ENCODE results near the gene ZEB2. TPM values are rescaled to one million over a fixed set of nuclear protein-coding genes. Genes with fewer than 3 reads are reported as not detected.
A peak's percentile ranks its signal among the peaks of the same experiment; 100 is the strongest.

The ZEB2 gene
- total and polyA plus RNA-seq, 8 donors, result 10.7 to 161 (median 43.1) TPM

GRCh38 chr2:144496977-144497598 is 22.8 kb downstream of the ZEB2 start:
- peaks cover 0 to 24% (median 6%) of the 10 kb centered on the region in 4 donors for H3K4me1 ChIP-seq
- WGBS, 5 donors, result 84 to 95% (median 91%) methylated on average over 3 of the region's 3 CpGs
- H3K27me3 ChIP-seq, result no peaks in the 10 kb centered on the region
- DNase-seq, result no peak
- H3K36me3 ChIP-seq, result no peaks in the 10 kb centered on the region
- H3K27ac ChIP-seq, result peak overlapping the region in 4 of 5 donors; percentile 17 to 57 (median 40)
- intact Hi-C loops (cut with DNase I; ENCODE audit: low total_unique reads), result no loop called here
- no peak overlapping the region for H3K4me3 ChIP-seq
- TF ChIP-seq EP300 (IDR thresholded peaks at IDR 0.05), result no peak
- TF ChIP-seq POLR2A (IDR thresholded peaks at IDR 0.05), result no peak
- no peak for TF ChIP-seq POLR2AphosphoS5 (IDR thresholded peaks at IDR 0.05)
- TF ChIP-seq, protein P1, sequence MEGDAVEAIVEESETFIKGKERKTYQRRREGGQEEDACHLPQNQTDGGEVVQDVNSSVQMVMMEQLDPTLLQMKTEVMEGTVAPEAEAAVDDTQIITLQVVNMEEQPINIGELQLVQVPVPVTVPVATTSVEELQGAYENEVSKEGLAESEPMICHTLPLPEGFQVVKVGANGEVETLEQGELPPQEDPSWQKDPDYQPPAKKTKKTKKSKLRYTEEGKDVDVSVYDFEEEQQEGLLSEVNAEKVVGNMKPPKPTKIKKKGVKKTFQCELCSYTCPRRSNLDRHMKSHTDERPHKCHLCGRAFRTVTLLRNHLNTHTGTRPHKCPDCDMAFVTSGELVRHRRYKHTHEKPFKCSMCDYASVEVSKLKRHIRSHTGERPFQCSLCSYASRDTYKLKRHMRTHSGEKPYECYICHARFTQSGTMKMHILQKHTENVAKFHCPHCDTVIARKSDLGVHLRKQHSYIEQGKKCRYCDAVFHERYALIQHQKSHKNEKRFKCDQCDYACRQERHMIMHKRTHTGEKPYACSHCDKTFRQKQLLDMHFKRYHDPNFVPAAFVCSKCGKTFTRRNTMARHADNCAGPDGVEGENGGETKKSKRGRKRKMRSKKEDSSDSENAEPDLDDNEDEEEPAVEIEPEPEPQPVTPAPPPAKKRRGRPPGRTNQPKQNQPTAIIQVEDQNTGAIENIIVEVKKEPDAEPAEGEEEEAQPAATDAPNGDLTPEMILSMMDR (IDR thresholded peaks at IDR 0.05), result no peak
- H3K9me3 ChIP-seq, result no peaks in the 10 kb centered on the region

DNA sequence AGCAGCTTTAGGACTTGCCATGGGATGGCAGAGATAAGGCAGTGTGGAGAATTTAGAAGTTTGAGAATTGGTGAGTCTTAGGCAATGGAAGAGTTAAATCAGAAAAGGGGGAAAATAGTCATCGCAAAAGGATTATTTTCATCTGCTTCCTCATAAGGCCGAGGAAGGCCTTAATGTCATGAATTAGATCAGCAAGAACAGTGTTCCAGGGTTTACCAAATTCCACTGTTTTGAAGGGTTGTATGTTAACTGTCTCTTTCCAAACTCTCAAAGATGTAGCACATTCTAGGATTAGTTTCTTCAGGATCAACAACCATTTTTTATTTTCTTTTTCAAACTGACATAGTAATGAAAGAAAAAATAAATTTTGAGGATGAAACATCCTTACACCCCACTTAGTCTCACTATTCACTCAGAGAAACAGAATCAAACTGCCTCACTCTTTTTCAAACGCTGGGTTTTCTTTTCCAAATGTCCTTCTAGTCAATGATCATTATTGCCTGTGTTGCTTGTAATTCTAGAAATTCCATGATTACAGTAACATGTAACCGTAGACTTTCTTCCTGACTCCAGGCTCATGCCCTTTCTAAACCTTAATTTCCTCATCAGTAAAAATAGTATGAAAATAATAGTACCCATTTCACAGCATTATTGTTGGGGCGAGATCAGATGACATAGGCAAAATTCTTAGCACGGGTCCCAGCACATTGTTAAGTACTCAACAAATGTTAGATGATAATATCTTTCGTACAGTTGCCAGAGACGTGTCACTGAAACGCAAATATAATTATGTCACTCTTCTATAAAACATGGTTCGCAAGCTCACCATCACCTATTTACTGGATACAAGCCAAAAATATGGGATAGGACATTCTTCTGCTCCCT is 23.6 kb downstream of the ZEB2 start:
- intact Hi-C loops (cut with DNase I; ENCODE audit: low total_unique reads), result no loop called here
- H3K9me3 ChIP-seq, result no peaks in the 10 kb centered on the region
- H3K27ac ChIP-seq, result peak overlapping the region in 4 of 5 donors; percentile 17 to 57 (median 40)

DNA sequence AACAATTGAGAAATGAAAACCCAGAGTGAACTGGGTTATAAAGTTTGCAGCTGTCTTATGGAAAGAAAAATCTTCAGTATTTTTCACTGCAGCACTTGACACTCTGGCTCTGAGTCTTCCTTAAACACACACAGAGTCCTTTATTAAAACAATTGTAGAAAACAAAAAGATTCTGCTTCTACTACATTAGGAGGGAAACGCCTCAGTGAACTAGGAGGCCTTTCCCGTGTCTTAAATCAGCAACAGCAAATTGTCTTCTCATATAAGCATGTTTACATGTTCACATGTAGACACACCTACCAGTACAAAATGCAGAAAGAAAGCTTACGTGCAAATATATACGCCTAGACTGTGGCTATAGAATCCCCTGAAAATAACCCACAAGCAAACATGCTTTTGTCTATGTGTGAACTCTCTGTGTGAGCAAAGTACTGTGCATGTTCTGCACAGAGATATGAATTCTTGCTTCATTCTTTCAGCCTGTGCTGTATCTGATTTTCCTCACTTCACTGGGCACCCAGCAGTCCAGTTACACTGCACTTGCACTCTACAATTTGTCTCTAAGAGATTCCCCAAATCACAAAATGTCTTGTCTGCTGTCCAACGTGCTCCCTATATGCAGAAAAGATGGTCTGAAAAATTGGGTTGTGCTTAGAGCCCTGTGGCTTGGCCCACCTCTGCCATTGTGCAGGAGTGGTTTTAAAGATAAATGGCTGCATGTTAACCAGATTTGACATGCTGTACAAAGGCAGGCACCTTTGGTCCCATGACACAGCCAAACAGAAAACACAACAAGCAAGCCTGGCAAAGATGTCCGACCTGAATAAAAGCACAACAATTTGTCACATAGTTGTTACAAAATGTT is 24.5 kb downstream of the ZEB2 start:
- no peak for DNase-seq
- H3K27me3 ChIP-seq, result peaks cover 0 to 6% (median 0%) of the 10 kb centered on the region in 3 donors
- H3K27ac ChIP-seq, result peak overlapping the region in 3 of 5 donors; percentile 17 to 57 (median 30)
- no peak for TF ChIP-seq POLR2A (IDR thresholded peaks at IDR 0.05)
- TF ChIP-seq POLR2AphosphoS5 (IDR thresholded peaks at IDR 0.05), result no peak
- TF ChIP-seq EP300 (IDR thresholded peaks at IDR 0.05), result no peak
- TF ChIP-seq, protein P1 (IDR thresholded peaks at IDR 0.05), result no peak
- intact Hi-C loops (cut with DNase I; ENCODE audit: low total_unique reads), result no loop called here
- peaks cover 0 to 4% (median 0%) of the 10 kb centered on the region in 4 donors for H3K36me3 ChIP-seq
- no peaks in the 10 kb centered on the region for H3K9me3 ChIP-seq
- H3K4me3 ChIP-seq, result peak overlapping the region in 1 of 4 donors; percentile 14
- H3K4me1 ChIP-seq, result peaks cover 0 to 34% (median 6%) of the 10 kb centered on the region in 4 donors
- WGBS, 5 donors, result 49 to 66% (median 55%) methylated on average over 6 of the region's 6 CpGs

More for the DNA sequence above, 23.6 kb downstream of the ZEB2 start:
- WGBS, 5 donors, result 60 to 80% (median 67%) methylated on average over 10 of the region's 10 CpGs
- TF ChIP-seq EP300 (IDR thresholded peaks at IDR 0.05) (no peak), POLR2A (IDR thresholded peaks at IDR 0.05) (no peak), POLR2AphosphoS5 (IDR thresholded peaks at IDR 0.05) (no peak)
- TF ChIP-seq, protein P1 (IDR thresholded peaks at IDR 0.05), result no peak
- Histone ChIP-seq H3K36me3 (no peaks in the 10 kb centered on the region), H3K4me3 (peak overlapping the region in 1 of 4 donors; percentile 14), H3K27me3 (no peaks in the 10 kb centered on the region), H3K4me1 (peaks cover 0 to 28% (median 6%) of the 10 kb centered on the region in 4 donors)
- no peak for DNase-seq

All from stomach (tissue), 9 donors.